ENCODE results near the gene GLT8D2. TPM values are rescaled to one million over a fixed set of nuclear protein-coding genes. Genes with fewer than 3 reads are reported as not detected.

Gene GLT8D2
- total RNA-seq (not detected), total RNA-seq (0 to 0.54 (median 0.08) reads per million in 172 experiments)
- 0.23 TPM for polyA plus RNA-seq (2013, experiment 1 of 2)
- 1.9 TPM for polyA plus RNA-seq (2013, experiment 2 of 2)

- no peak within 1 kb of the TSS for H3K4me3 ChIP-seq (ENCODE audit: low read length)
- H3K27ac ChIP-seq (ENCODE audit: low read depth in 1 of 2, low read length in 2 of 2) = no peak within 1 kb of the TSS
- ATAC-seq (ENCODE audit: poor library complexity) = no peak
- TF ChIP-seq CTCF (IDR thresholded peaks at IDR 0.05) = no peak
- Mint-ChIP-seq H3K36me3 (ENCODE audit: low read depth) (no peaks in the 10 kb centered on the region), H3K4me1 (ENCODE audit: low read depth) (peaks cover 8% of the 10 kb centered on the region), H3K9me3 (no peaks in the 10 kb centered on the region), H3K27ac (no peak within 1 kb of the TSS), H3K4me3 (no peak within 1 kb of the TSS), H3K27me3 (peaks cover 57% of the 10 kb centered on the region)
- peaks cover 10% of the 10 kb centered on the region for H3K4me1 ChIP-seq (ENCODE audit: insufficient read depth, low read length)
- no peak for DNase-seq
- H3K36me3 ChIP-seq (ENCODE audit: insufficient read depth, low read length) = no peaks in the 10 kb centered on the region
- POLR2A ChIA-PET = no interaction called here
- CTCF ChIA-PET = no interaction called here
- peaks cover 28 to 33% of the 10 kb centered on the region in 2 experiments for H3K27me3 ChIP-seq (ENCODE audit: control insufficient read depth in 1 of 2, insufficient read depth in 2 of 2, low read length in 2 of 2)
- no peaks in the 10 kb centered on the region for H3K9me3 ChIP-seq (ENCODE audit: control insufficient read depth in 1 of 2, insufficient read depth in 1 of 2, low read length in 2 of 2)
- intact Hi-C loops (cut with DNase I, micrococcal nuclease) = no loop called here
These were observed at the start of gene GLT8D2 for GRCh38 chr12:104049903-104050356. Gene GLT8D2 (minus strand): TSS chr12:104050187. CDS start chr12:104019648, 30,539 bp downstream.

- H3K27ac ChIP-seq (ENCODE audit: low read depth in 1 of 2, low read length in 2 of 2) = no peak overlapping the region
- Mint-ChIP-seq H3K27ac (no peak overlapping the region), H3K27me3 (no peaks in the 10 kb centered on the region), H3K4me3 (no peak overlapping the region), H3K9me3 (no peaks in the 10 kb centered on the region), H3K4me1 (ENCODE audit: low read depth) (no peaks in the 10 kb centered on the region), H3K36me3 (ENCODE audit: low read depth) (peaks cover 79% of the 10 kb centered on the region)
- no peaks in the 10 kb centered on the region for H3K4me1 ChIP-seq (ENCODE audit: insufficient read depth, low read length)
- DNase-seq = no peak
- ChIA-PET CTCF (interaction anchor here (1.5 to 1.9 kb wide), 2 partner anchors 11 to 13 kb away, joined by 5 to 7 read pairs; no protein-coding TSS in a partner anchor), POLR2A (no interaction called here)
- H3K4me3 ChIP-seq (ENCODE audit: low read length) = no peak overlapping the region
- H3K36me3 ChIP-seq (ENCODE audit: insufficient read depth, low read length) = peaks cover 59% of the 10 kb centered on the region
- no peaks in the 10 kb centered on the region for H3K27me3 ChIP-seq (ENCODE audit: control insufficient read depth in 1 of 2, insufficient read depth in 2 of 2, low read length in 2 of 2)
- TF ChIP-seq CTCF (IDR thresholded peaks at IDR 0.05) = no peak
- ATAC-seq (ENCODE audit: poor library complexity) = no peak
- intact Hi-C loops (cut with DNase I, micrococcal nuclease) = no loop called here
- no peaks in the 10 kb centered on the region for H3K9me3 ChIP-seq (ENCODE audit: control insufficient read depth in 1 of 2, insufficient read depth in 1 of 2, low read length in 2 of 2)
These were observed 48.0 kb upstream of the GLT8D2 start for GRCh38 chr12:104097954-104098353.

GRCh38 chr12:104095289-104095688, 45.3 kb upstream of the GLT8D2 start:
- Mint-ChIP-seq H3K4me1 (ENCODE audit: low read depth) (no peaks in the 10 kb centered on the region), H3K36me3 (ENCODE audit: low read depth) (peaks cover 77% of the 10 kb centered on the region), H3K27me3 (no peaks in the 10 kb centered on the region), H3K9me3 (no peaks in the 10 kb centered on the region), H3K27ac (no peak overlapping the region), H3K4me3 (no peak overlapping the region)
- no peaks in the 10 kb centered on the region for H3K9me3 ChIP-seq (ENCODE audit: control insufficient read depth in 1 of 2, insufficient read depth in 1 of 2, low read length in 2 of 2)
- H3K4me3 ChIP-seq (ENCODE audit: low read length) = no peak overlapping the region
- no peaks in the 10 kb centered on the region for H3K27me3 ChIP-seq (ENCODE audit: control insufficient read depth in 1 of 2, insufficient read depth in 2 of 2, low read length in 2 of 2)
- no peak overlapping the region for H3K27ac ChIP-seq (ENCODE audit: low read depth in 1 of 2, low read length in 2 of 2)
- no peak for TF ChIP-seq CTCF (IDR thresholded peaks at IDR 0.05)
- DNase-seq = no peak
- intact Hi-C loops (cut with DNase I, micrococcal nuclease) = no loop called here
- no peak for ATAC-seq (ENCODE audit: poor library complexity)
- ChIA-PET POLR2A (no interaction called here), CTCF (no interaction called here)
- H3K36me3 ChIP-seq (ENCODE audit: insufficient read depth, low read length) = peaks cover 62% of the 10 kb centered on the region
- H3K4me1 ChIP-seq (ENCODE audit: insufficient read depth, low read length) = no peaks in the 10 kb centered on the region

Data from CD4-positive, alpha-beta T cell (primary cell).